ENCODE results near the gene VPS26C.

DNA sequence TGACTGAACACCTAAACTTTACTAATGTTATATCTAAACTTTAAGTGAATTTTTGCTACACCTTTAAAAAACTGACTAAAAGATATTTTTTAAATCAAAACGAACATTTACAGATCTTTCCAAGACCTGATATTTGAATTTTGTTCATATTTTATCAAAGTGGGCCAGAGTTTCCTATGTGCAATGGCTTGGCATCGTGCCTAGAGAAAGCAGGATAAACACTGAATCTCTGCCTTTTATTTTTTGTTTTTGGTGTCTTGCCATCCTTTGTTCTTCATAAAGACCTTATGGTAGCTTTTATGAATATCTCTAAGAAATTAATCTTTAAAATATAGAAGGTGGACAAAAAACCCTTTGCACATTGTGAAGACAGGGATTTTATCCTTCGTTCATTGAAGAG lies 25.8 kb upstream of the VPS26C start:
- no peak for TF ChIP-seq CTCF (IDR thresholded peaks at IDR 0.05)
- TF ChIP-seq ATF3 (CRISPR knock-in tag; conservative IDR thresholded peaks at IDR 0.05): no peak
- no peak for TF ChIP-seq SMAD3 (CRISPR knock-in tag; IDR thresholded peaks at IDR 0.05; ENCODE audit: borderline replicate concordance)
